Left colon (tissue), 2 donors: ENCODE measurements around the gene OSBPL5. TPM values are rescaled to one million over a fixed set of nuclear protein-coding genes. Genes with fewer than 3 reads are reported as not detected.

ENCODE experiments used
- ATAC-seq: fragments of 200-7000 bp; cut with Tn5 transposase; one replicate; pipeline ENCODE4 v1.9.1; 2020; ENCODE audit warnings: mild to moderate bottlenecking, moderate library complexity
- DNase-seq, 2 donors: peaks; one replicate each; pipeline ENCODE4 v3.0.0-alpha.2; 2020
- intact Hi-C, 2 donors: fragments of 100-400 bp; cut with DNase I in 1 of 2; cut with micrococcal nuclease in 1 of 2; formaldehyde crosslinking; loops; one replicate each; pipeline versions ENCODE4 v1.11.2 to v1.14.0; 2022; cut with DNase I, micrococcal nuclease
- total RNA-seq, 2 donors: library from RNA; stranded (reverse); fragmentation: NEBNext Ultra II Directional; extraction: Animal tissue kit (Norgen Biotek cat#: 25700); gene quantifications; one replicate each; pipeline ENCODE4 v1.2.1, GENCODE V29; 2021
- donor health status: DM: no; HTN: no; CAD: no.
- donor health status: DM: yes; HTN: yes; CAD: no.

The OSBPL5 gene
- total RNA-seq, 2 donors from 2014 or later: 36.8 to 48.7 TPM

DNA sequence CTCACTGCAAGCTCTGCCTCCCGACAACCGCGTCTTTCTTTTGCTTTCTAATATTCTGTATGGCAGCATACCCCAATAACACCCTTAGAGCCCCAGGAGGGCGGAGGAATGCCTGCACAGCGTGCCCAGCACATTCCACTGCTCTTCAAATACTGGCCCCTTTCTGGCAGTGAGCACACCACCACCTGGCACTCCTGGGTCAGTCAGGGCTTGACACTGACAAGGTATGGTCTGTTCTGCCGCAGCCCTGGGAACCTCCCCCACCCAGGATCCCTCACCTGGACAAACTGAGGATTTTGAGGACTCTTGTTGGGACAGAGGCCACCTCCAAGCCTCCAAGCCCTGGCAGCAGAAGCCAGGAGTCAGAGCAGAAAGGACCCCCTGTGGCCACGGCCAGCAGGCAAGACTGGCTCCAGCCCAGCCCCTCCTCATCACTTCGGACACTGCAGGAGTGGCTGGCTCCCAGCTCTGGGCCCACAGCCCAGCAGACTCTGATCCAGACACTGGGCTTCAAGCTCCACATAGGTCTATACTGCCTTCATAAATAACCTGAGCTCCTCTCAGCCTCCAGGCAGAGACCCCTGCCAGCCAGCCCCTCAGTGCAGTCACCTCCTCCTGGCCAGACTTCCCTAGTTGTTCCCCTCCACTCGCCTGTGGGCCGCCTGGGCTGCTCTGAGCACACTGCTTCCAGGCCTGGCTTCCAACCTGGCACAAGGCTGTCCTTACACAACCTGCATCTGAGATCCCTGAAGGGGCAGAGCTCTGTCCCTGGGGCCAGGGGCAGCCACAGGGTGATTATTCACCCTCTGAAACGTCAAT is 122.4 kb downstream of the OSBPL5 start:
- DNase-seq (no peak), ATAC-seq (no peak)
- intact Hi-C loops: no loop called here

DNA sequence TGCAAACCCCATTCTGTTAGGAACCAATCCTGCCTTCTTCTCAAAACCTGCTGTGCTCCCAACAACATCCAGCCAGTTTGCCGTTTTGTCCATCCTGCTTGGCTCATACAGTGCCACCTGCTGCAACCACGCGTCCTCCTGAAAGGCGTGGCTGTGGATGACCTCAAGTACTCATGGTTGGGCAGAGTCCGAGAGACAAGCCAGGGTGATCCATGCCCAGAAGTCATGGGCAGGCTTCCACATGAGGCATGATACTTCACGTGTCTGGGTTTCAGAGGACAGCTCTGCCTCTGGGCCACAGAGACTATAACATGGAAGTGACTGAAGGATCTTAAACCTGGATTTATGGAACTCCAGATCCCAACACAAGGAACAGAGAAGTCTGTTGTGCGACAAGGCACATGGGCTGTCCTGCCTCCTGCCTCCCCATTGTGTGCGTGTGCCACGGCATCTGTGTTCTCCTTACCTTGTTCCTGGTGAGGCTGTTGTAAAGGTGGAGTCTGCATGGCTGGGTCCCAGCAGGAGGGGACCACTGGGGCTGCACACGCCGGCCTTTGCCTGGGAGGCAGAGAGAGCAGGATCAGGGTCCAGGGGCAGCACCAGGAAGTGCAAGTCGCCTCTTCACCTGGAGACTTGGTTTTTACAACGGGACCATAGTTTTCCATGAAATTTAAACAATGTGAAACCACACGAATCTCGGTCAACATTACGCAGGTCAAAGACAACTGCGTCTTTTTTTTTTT is 123.2 kb downstream of the OSBPL5 start:
- ATAC-seq (peak; percentile 70), DNase-seq (no peak)
- intact Hi-C loops: no loop called here

DNA sequence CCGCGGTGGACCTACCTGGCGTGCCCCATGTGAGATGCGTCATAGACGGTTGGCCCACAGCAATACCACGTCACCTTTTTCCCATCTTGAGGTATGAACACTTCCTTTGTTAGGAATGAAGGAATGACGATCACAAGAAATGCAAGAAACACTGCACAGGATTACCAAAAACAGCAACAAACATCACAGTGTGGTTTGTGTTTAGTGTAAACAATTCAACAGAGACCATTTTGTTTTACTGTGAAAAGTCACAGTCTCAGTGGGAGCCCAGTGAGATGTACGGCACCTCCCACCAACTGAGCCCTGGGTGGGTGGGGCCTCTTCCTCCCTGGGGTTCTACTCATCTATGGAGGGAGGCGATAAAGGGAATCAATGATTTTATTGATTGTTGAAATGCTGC is 124.2 kb downstream of the OSBPL5 start:
- ATAC-seq (no peak), DNase-seq (no peak)
- intact Hi-C loops: no loop called here

- ATAC-seq: no peak
- DNase-seq: no peak
- intact Hi-C loops: loop anchor here (2.0 to 10.0 kb wide), 3 partner anchors 53 to 177 kb away; partner anchors contain the start of gene MRGPRG (in 1 of the 2)
These were observed 127.2 kb downstream of the OSBPL5 start for GRCh38 chr11:3037945-3038271.

Other genes starting within 250 kb of the OSBPL5 start
- gene PHLDA2, start 235.9 kb downstream of the OSBPL5 start, total RNA-seq: 10 to 100 TPM; 29.9 to 36.7 TPM
- 100 to 1,000 TPM in 1 of 2 donors, 10 to 100 TPM in 1; 88.8 to 103 TPM for gene NAP1L4, start 173.0 kb downstream of the OSBPL5 start, total RNA-seq
- gene CARS1, start 107.9 kb downstream of the OSBPL5 start, total RNA-seq: 10 to 100 TPM; 43.2 to 56.2 TPM
- not detected for gene MRGPRG, start 53.5 kb upstream of the OSBPL5 start, total RNA-seq
- gene MRGPRE, start 67.1 kb upstream of the OSBPL5 start, total RNA-seq: not detected
- 10 to 100 TPM; 26.8 to 28.4 TPM for gene ZNF195, start 213.8 kb upstream of the OSBPL5 start, total RNA-seq